ENCODE measurements around the gene GFPT2. TPM values are rescaled to one million over a fixed set of nuclear protein-coding genes. Genes with fewer than 3 reads are reported as not detected.

The GFPT2 gene
- total RNA-seq, 2 donors from 2014 or later: 3.9 to 17.5 TPM

Other genes with a start within 250 kb of the GFPT2 start
- not detected for gene RASGEF1C, start 144.1 kb downstream of the GFPT2 start, total RNA-seq
- 10 to 100 TPM; 20.4 to 33.2 TPM for gene MAPK9, start 61.3 kb downstream of the GFPT2 start, total RNA-seq
- gene CNOT6, start 141.0 kb upstream of the GFPT2 start, total RNA-seq: 1 to 10 TPM; 4.0 to 7.5 TPM
- gene SCGB3A1, start 238.2 kb upstream of the GFPT2 start, total RNA-seq: not detected